Thyroid gland (tissue), 4 donors: ENCODE measurements around the gene ACP4.

ENCODE experiments used
- CTCF ChIP-seq, 6 experiments: fragments of 200-600 bp in 3 of 6; fragments of 450-650 bp in 3 of 6; sonication (generic) in 3 of 6; IDR thresholded peaks; one replicate each; pipeline ENCODE4 v1.5.1; 2016 to 2019; ENCODE audit warnings: antibody characterized with exemption in 6 of 6, mild to moderate bottlenecking in 2 of 6, inconsistent platforms in 1 of 6, moderate library complexity in 1 of 6
- POLR2A ChIP-seq, 2 donors: fragments of 450-650 bp; IDR thresholded peaks; one replicate each; pipeline ENCODE4 v1.6.1; 2017; ENCODE audit warnings: antibody characterized with exemption in 2 of 2, mild to moderate bottlenecking in 2 of 2, moderate library complexity in 1 of 2

- TF ChIP-seq CTCF (IDR thresholded peaks at IDR 0.05) (no peak), POLR2A (IDR thresholded peaks at IDR 0.05) (no peak)
Measured at GRCh38 chr19:50790922-50791467, 780 bp downstream of the ACP4 start.
